Neural cell (in vitro differentiated cells): ENCODE measurements around the gene CTNNA2. TPM values are rescaled to one million over a fixed set of nuclear protein-coding genes. Genes with fewer than 3 reads are reported as not detected.

Experiments used
- H2AFZ ChIP-seq: fragments of 200-600, 300-800 bp; sonication (generic), shearing (Covaris generic); 2 replicates; pipeline ENCODE4 v1.6.0; 2014; ENCODE audit warnings: low read depth, mild to moderate bottlenecking, antibody characterized with exemption, low read length, moderate library complexity
- H3F3A ChIP-seq: fragments of 200-600 bp; shearing (Covaris generic); 2 replicates; pipeline ENCODE4 v1.6.1; 2016; ENCODE audit warnings: mild to moderate bottlenecking, moderate library complexity, mixed read lengths, antibody characterized with exemption, low read length; ENCODE audit not compliant: insufficient read depth, poor library complexity, severe bottlenecking
- H3K27ac ChIP-seq: fragments of 200-600, 300-800 bp; sonication (generic), shearing (Covaris generic); 2 replicates; pipeline ENCODE4 v1.5.1; 2014; ENCODE audit warnings: mild to moderate bottlenecking, low read length, moderate library complexity
- H3K27me3 ChIP-seq: fragments of 300-800, 200-600 bp; sonication (generic), shearing (Covaris generic); 2 replicates; pipeline ENCODE4 v1.6.0; 2014; ENCODE audit warnings: mild to moderate bottlenecking, low read depth, low read length, moderate library complexity; ENCODE audit not compliant: insufficient read depth
- H3K36me3 ChIP-seq: fragments of 300-800, 200-600 bp; sonication (generic), shearing (Covaris generic); 2 replicates; pipeline ENCODE4 v1.5.1; 2014; ENCODE audit warnings: mild to moderate bottlenecking, antibody characterized with exemption, low read length, moderate library complexity; ENCODE audit not compliant: insufficient read depth
- H3K4me2 ChIP-seq: fragments of 300-800, 200-600 bp; sonication (generic), shearing (Covaris generic); 2 replicates; pipeline ENCODE4 v1.6.0; 2014; ENCODE audit warnings: mild to moderate bottlenecking, low read length
- H3K4me3 ChIP-seq: fragments of 300-800, 200-600 bp; sonication (generic), shearing (Covaris generic); 2 replicates; pipeline ENCODE4 v1.5.1; 2014; ENCODE audit warnings: mild to moderate bottlenecking, low read length, moderate library complexity
- H3K79me2 ChIP-seq: fragments of 200-600 bp; shearing (Covaris generic); replicated peaks from 2 replicates; pipeline ENCODE4 v1.6.0; 2014; ENCODE audit warnings: mild to moderate bottlenecking, low read length, moderate library complexity; ENCODE audit not compliant: insufficient read depth
- H3K9ac ChIP-seq: fragments of 300-800, 200-600 bp; sonication (generic), shearing (Covaris generic); 2 replicates; pipeline ENCODE4 v1.6.1; 2016; ENCODE audit warnings: mild to moderate bottlenecking, low read length, mixed read lengths
- H3K9me2 ChIP-seq: fragments of 200-600 bp; shearing (Covaris generic); 2 replicates; pipeline ENCODE4 v1.6.1; 2016; ENCODE audit warnings: mild to moderate bottlenecking, low read length, mixed read lengths; ENCODE audit not compliant: insufficient read depth
- H3K9me3 ChIP-seq: fragments of 200-600, 300-800 bp; sonication (generic), shearing (Covaris generic); 2 replicates; pipeline ENCODE4 v1.6.1; 2016; ENCODE audit warnings: mild to moderate bottlenecking, mixed run types, low read length, moderate library complexity, mixed read lengths
- H4K20me1 ChIP-seq: fragments of 200-600 bp; shearing (Covaris generic); 2 replicates; pipeline ENCODE4 v1.6.1; 2016; ENCODE audit warnings: mild to moderate bottlenecking, mixed run types; ENCODE audit not compliant: insufficient read depth
- CTCF ChIP-seq: fragments of 450-650 bp; IDR thresholded peaks from 2 replicates; pipeline ENCODE4 v1.5.1; 2014; ENCODE audit warnings: antibody characterized with exemption, mild to moderate bottlenecking, moderate library complexity; ENCODE audit not compliant: poor library complexity, severe bottlenecking
- EP300 ChIP-seq: fragments of 450-650 bp; conservative IDR thresholded peaks from 2 replicates; pipeline ENCODE4 v1.6.1; 2014; ENCODE audit warnings: antibody characterized with exemption, mild to moderate bottlenecking, moderate library complexity; ENCODE audit not compliant: poor library complexity, severe bottlenecking
- EZH2 ChIP-seq: fragments of 200-600, 300-800 bp; shearing (Covaris generic), sonication (generic); IDR thresholded peaks from 2 replicates; pipeline ENCODE4 v1.6.1; 2014; ENCODE audit warnings: antibody characterized with exemption, low read length, borderline replicate concordance, mild to moderate bottlenecking; ENCODE audit not compliant: insufficient read depth, poor library complexity, severe bottlenecking
- MXI1 ChIP-seq: fragments of 450-650 bp; conservative IDR thresholded peaks from 2 replicates; pipeline ENCODE4 v1.6.1; 2014; ENCODE audit warnings: antibody characterized with exemption, mild to moderate bottlenecking; ENCODE audit not compliant: poor library complexity, severe bottlenecking
- POLR2AphosphoS5 ChIP-seq: IDR thresholded peaks from 2 replicates; pipeline ENCODE4 v1.6.1; 2012
- RAD21 ChIP-seq: fragments of 450-650 bp; conservative IDR thresholded peaks from 2 replicates; pipeline ENCODE4 v1.6.1; 2014; ENCODE audit warnings: antibody characterized with exemption, mild to moderate bottlenecking, moderate library complexity
- REST ChIP-seq: IDR thresholded peaks from 2 replicates; pipeline ENCODE4 v1.6.1; 2012; ENCODE audit warnings: borderline replicate concordance
- SMC3 ChIP-seq: fragments of 450-650 bp; conservative IDR thresholded peaks from 2 replicates; pipeline ENCODE4 v1.6.1; 2014; ENCODE audit warnings: antibody characterized with exemption, mild to moderate bottlenecking, moderate library complexity; ENCODE audit not compliant: poor library complexity
- TAF1 ChIP-seq: IDR thresholded peaks from 2 replicates; pipeline ENCODE4 v1.6.1; 2012; ENCODE audit warnings: low read depth
- polyA plus RNA-seq: library from polyadenylated mRNA; depleted of rRNA; stranded (reverse); fragments of >200 nt; gene quantifications from 2 replicates; pipeline ENCODE4 v1.2.3, GENCODE V29; 2014

CTNNA2 gene
- polyA plus RNA-seq, 1 donor from 2014 or later, result 194 TPM

DNA sequence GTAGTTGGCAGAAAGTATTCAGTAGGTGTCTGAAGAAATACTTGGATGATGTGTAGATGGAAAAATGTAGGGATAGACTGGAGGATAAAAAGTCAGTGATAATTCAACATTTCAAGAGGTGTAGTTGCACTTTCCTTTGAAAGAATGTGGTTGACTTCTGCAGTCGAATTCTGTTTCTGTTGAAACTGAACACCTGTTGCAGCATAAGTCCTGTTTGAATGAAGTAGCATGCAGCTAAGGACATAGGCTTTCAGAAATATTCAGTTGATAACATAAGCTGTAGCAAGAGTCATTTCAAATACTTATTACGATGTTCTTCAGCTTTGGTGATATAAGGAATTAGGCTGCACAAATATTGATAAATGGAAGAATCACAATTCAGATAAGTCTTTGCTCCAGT lies 1129.6 kb downstream of the CTNNA2 start:
- no peaks in the 10 kb centered on the region for H3K36me3 ChIP-seq
- no peak overlapping the region for H3K9ac ChIP-seq
- H3K79me2 ChIP-seq, result no peaks in the 10 kb centered on the region
- no peak overlapping the region for H3K27ac ChIP-seq
- TF ChIP-seq POLR2AphosphoS5 (no peak), REST (no peak), EZH2 (no peak), RAD21 (no peak), MXI1 (no peak), SMC3 (no peak), CTCF (no peak), TAF1 (no peak), EP300 (no peak)
- H3K27me3 ChIP-seq, result no peaks in the 10 kb centered on the region
- no peak overlapping the region for H3K4me3 ChIP-seq
- no peaks in the 10 kb centered on the region for H3K9me2 ChIP-seq
- H2AFZ ChIP-seq, result no peak overlapping the region
- no peaks in the 10 kb centered on the region for H4K20me1 ChIP-seq
- no peaks in the 10 kb centered on the region for H3K9me3 ChIP-seq
- no peaks in the 10 kb centered on the region for H3F3A ChIP-seq
- no peak overlapping the region for H3K4me2 ChIP-seq

DNA sequence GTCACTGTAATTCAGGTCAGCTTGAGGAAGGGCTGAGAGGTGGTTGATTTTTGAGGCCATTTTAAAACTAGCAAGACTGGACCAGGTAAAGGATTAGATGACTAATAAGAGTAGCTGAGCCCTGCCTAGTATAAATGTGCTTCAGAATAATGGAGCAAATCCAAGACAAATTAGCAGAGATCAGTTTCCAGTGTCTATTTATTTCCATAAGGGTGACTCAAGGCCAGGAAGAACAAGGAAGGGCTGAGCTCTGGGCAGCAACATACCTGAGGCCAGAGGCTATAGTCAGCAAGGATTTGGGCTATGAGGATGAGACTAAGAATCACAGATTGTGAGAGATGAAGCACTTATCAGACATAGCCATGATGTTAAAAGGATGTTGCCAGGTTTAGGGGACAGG lies 1130.7 kb downstream of the CTNNA2 start:
- Histone ChIP-seq H3K27me3 (no peaks in the 10 kb centered on the region), H3K9me3 (no peaks in the 10 kb centered on the region), H2AFZ (no peak overlapping the region), H3K4me3 (no peak overlapping the region), H3K9ac (no peak overlapping the region), H3K27ac (no peak overlapping the region), H3K4me2 (no peak overlapping the region), H3K9me2 (no peaks in the 10 kb centered on the region), H3K36me3 (no peaks in the 10 kb centered on the region), H3K79me2 (no peaks in the 10 kb centered on the region), H4K20me1 (no peaks in the 10 kb centered on the region), H3F3A (no peaks in the 10 kb centered on the region)
- no peak for TF ChIP-seq REST
- no peak for TF ChIP-seq MXI1
- TF ChIP-seq POLR2AphosphoS5, result no peak
- no peak for TF ChIP-seq CTCF
- no peak for TF ChIP-seq TAF1
- TF ChIP-seq EP300, result no peak
- no peak for TF ChIP-seq SMC3
- no peak for TF ChIP-seq EZH2
- TF ChIP-seq RAD21, result no peak
